Duodenal mucosa (tissue), 2 donors: Measurements from ENCODE around the gene SDR42E2.

Experiments used
- H3K27ac ChIP-seq: one replicate; pipeline ENCODE4 v1.7.0; 2013; ENCODE audit warnings: low read depth, low read length
- H3K27me3 ChIP-seq, 2 donors: one replicate each; pipeline ENCODE4 v1.7.0; 2013; ENCODE audit warnings: low read length in 2 of 2, control low read depth in 1 of 2; ENCODE audit not compliant: insufficient read depth in 2 of 2, control insufficient read depth in 1 of 2
- H3K36me3 ChIP-seq, 2 donors: one replicate each; pipeline ENCODE4 v1.7.0; 2013; ENCODE audit warnings: low read length in 2 of 2, control low read depth in 1 of 2; ENCODE audit not compliant: insufficient read depth in 2 of 2, control insufficient read depth in 1 of 2
- H3K4me1 ChIP-seq, 2 donors: one replicate each; pipeline ENCODE4 v1.7.0; 2013; ENCODE audit warnings: low read length in 2 of 2, control low read depth in 1 of 2; ENCODE audit not compliant: insufficient read depth in 2 of 2, control insufficient read depth in 1 of 2
- H3K4me3 ChIP-seq, 2 donors: one replicate each; pipeline ENCODE4 v1.7.0; 2013; ENCODE audit warnings: low read length in 2 of 2, low read depth in 1 of 2
- H3K9ac ChIP-seq, 2 donors: one replicate each; pipeline ENCODE4 v1.7.0; 2013; ENCODE audit warnings: low read length in 2 of 2, low read depth in 1 of 2
- H3K9me3 ChIP-seq, 2 donors: one replicate each; pipeline ENCODE4 v1.7.0; 2013; ENCODE audit warnings: low read length in 2 of 2, control low read depth in 1 of 2; ENCODE audit not compliant: control insufficient read depth in 1 of 2

SDR42E2 gene

GRCh38 chr16:22240023-22240710, 77.9 kb downstream of the SDR42E2 start:
- no peak overlapping the region for H3K4me3 ChIP-seq
- H3K4me1 ChIP-seq = peaks cover 14% of the 10 kb centered on the region in 2 donors
- H3K36me3 ChIP-seq = peaks cover 0 to 12% of the 10 kb centered on the region in 2 donors
- H3K9me3 ChIP-seq = no peaks in the 10 kb centered on the region
- H3K27ac ChIP-seq = no peak overlapping the region
- no peak overlapping the region for H3K9ac ChIP-seq
- H3K27me3 ChIP-seq = no peaks in the 10 kb centered on the region
